ENCODE results near the gene NMUR2. TPM values are rescaled to one million over a fixed set of nuclear protein-coding genes. Genes with fewer than 3 reads are reported as not detected.
A peak's percentile ranks its signal among the peaks of the same experiment; 100 is the strongest.

NMUR2 gene
- total RNA-seq, 1 donor, result not detected

DNA sequence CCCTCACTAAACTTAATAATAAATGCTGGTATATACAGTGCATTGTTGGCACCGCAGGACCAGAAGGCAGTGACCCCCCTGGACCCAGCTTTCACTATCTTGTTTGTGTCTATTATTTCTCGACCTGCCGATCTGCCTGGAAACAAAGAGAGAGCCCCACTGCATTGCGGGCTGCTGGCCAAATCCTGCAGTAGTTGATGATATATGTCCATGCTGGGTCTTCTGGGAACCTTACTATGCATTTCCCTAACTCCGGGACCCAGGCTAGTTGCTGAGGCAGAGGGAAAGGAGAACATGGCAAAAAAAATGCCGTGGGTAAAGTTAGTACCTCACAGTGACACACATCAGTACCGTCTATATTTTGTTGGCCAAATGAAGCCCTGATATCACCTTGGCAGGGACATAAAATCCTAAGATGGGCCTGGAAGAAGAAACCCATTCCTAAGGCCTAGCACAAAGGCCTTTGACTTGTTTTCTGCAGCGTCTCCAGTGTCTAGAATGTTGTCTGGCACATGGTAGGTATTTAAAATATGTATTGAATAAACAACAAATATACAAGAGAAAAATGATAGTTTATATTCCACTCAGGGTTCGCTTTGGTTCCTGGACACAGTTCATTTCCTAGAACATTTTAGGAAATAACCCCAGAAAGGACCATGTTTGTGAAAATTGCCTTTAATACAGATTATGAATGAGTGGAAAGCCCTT, 46.1 kb downstream of the NMUR2 start:
- Histone ChIP-seq H3K27me3 (ENCODE audit: insufficient read depth, low read length) (no peaks in the 10 kb centered on the region), H3K79me2 (ENCODE audit: insufficient read depth, low read length) (no peaks in the 10 kb centered on the region), H3K4me2 (ENCODE audit: insufficient read depth, low read length) (no peak overlapping the region), H3K4me1 (ENCODE audit: insufficient read depth, low read length) (no peaks in the 10 kb centered on the region), H4K20me1 (ENCODE audit: insufficient read depth, low read length) (no peaks in the 10 kb centered on the region), H3K9me3 (ENCODE audit: low read depth, low read length) (no peaks in the 10 kb centered on the region), H2AFZ (ENCODE audit: low read length) (no peak overlapping the region), H3K27ac (ENCODE audit: low read depth, low read length) (no peak overlapping the region), H3K4me3 (ENCODE audit: insufficient read depth, low read length) (no peak overlapping the region), H3K36me3 (ENCODE audit: insufficient read depth, low read length) (no peaks in the 10 kb centered on the region)
- TF ChIP-seq, protein P1, sequence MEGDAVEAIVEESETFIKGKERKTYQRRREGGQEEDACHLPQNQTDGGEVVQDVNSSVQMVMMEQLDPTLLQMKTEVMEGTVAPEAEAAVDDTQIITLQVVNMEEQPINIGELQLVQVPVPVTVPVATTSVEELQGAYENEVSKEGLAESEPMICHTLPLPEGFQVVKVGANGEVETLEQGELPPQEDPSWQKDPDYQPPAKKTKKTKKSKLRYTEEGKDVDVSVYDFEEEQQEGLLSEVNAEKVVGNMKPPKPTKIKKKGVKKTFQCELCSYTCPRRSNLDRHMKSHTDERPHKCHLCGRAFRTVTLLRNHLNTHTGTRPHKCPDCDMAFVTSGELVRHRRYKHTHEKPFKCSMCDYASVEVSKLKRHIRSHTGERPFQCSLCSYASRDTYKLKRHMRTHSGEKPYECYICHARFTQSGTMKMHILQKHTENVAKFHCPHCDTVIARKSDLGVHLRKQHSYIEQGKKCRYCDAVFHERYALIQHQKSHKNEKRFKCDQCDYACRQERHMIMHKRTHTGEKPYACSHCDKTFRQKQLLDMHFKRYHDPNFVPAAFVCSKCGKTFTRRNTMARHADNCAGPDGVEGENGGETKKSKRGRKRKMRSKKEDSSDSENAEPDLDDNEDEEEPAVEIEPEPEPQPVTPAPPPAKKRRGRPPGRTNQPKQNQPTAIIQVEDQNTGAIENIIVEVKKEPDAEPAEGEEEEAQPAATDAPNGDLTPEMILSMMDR (IDR thresholded peaks at IDR 0.05; ENCODE audit: extremely low read depth, low read depth, low read length), result no peak
- DNase-seq (ENCODE audit: insufficient read length, low spot score, missing footprints), result no peak

DNA sequence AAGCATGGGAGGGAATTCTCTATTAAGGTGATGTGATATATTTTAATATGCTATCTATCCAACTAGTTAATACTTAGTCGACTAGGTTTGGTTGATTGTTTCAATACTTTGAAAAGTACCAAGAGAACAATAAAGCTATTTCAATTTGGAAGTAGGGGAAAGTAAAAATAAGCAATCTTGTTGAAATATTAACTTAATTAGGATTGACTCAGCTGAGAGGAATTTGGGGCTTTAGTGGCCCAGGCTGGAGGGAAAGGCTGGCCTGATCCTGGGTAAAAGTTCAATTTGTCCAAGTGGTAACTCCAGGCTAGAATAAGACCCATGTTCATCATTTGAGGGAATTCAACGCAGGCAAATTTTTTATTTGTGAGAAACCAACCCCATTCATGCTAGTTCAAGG, 48.6 kb downstream of the NMUR2 start:
- no peak overlapping the region for H3K4me2 ChIP-seq (ENCODE audit: insufficient read depth, low read length)
- no peaks in the 10 kb centered on the region for H4K20me1 ChIP-seq (ENCODE audit: insufficient read depth, low read length)
- H3K36me3 ChIP-seq (ENCODE audit: insufficient read depth, low read length), result no peaks in the 10 kb centered on the region
- H3K27ac ChIP-seq (ENCODE audit: low read depth, low read length), result no peak overlapping the region
- no peaks in the 10 kb centered on the region for H3K9me3 ChIP-seq (ENCODE audit: low read depth, low read length)
- TF ChIP-seq, protein P1 (IDR thresholded peaks at IDR 0.05; ENCODE audit: extremely low read depth, low read depth, low read length), result no peak
- no peak overlapping the region for H3K4me3 ChIP-seq (ENCODE audit: insufficient read depth, low read length)
- H3K4me1 ChIP-seq (ENCODE audit: insufficient read depth, low read length), result no peaks in the 10 kb centered on the region
- no peaks in the 10 kb centered on the region for H3K79me2 ChIP-seq (ENCODE audit: insufficient read depth, low read length)
- no peak overlapping the region for H2AFZ ChIP-seq (ENCODE audit: low read length)
- H3K27me3 ChIP-seq (ENCODE audit: insufficient read depth, low read length), result no peaks in the 10 kb centered on the region
- DNase-seq (ENCODE audit: insufficient read length, low spot score, missing footprints), result no peak

DNA sequence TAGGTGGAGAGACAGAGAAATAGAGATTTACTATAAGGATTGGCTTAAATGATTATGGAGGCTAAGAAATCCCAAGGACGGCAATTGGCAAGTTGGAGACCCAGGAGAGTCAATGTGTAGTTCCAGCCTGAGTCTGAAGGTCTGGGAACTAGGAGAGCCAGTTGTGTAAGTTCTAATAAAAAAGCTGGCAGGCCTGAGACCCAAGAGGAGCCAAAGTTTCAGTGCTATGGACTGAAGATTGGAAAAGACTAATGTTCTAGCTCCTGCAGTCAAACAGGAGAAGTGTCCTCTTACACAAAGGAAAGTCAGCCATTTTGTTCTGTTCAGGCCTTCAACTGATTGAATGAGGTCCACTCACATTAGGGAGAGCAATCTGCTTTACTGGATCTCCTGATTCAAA, 50.0 kb downstream of the NMUR2 start:
- H3K27ac ChIP-seq (ENCODE audit: low read depth, low read length), result no peak overlapping the region
- H3K27me3 ChIP-seq (ENCODE audit: insufficient read depth, low read length), result no peaks in the 10 kb centered on the region
- no peak overlapping the region for H2AFZ ChIP-seq (ENCODE audit: low read length)
- H3K9me3 ChIP-seq (ENCODE audit: low read depth, low read length), result no peaks in the 10 kb centered on the region
- TF ChIP-seq, protein P1 (IDR thresholded peaks at IDR 0.05; ENCODE audit: extremely low read depth, low read depth, low read length), result no peak
- H3K36me3 ChIP-seq (ENCODE audit: insufficient read depth, low read length), result no peaks in the 10 kb centered on the region
- no peak overlapping the region for H3K4me2 ChIP-seq (ENCODE audit: insufficient read depth, low read length)
- DNase-seq (ENCODE audit: insufficient read length, low spot score, missing footprints), result no peak
- no peaks in the 10 kb centered on the region for H4K20me1 ChIP-seq (ENCODE audit: insufficient read depth, low read length)
- H3K79me2 ChIP-seq (ENCODE audit: insufficient read depth, low read length), result no peaks in the 10 kb centered on the region
- H3K4me1 ChIP-seq (ENCODE audit: insufficient read depth, low read length), result no peaks in the 10 kb centered on the region
- no peak overlapping the region for H3K4me3 ChIP-seq (ENCODE audit: insufficient read depth, low read length)

GRCh38 chr5:152353001-152353400, 52.1 kb downstream of the NMUR2 start:
- H3K27me3 ChIP-seq (ENCODE audit: insufficient read depth, low read length), result no peaks in the 10 kb centered on the region
- H4K20me1 ChIP-seq (ENCODE audit: insufficient read depth, low read length), result no peaks in the 10 kb centered on the region
- no peaks in the 10 kb centered on the region for H3K4me1 ChIP-seq (ENCODE audit: insufficient read depth, low read length)
- H2AFZ ChIP-seq (ENCODE audit: low read length), result no peak overlapping the region
- H3K4me3 ChIP-seq (ENCODE audit: insufficient read depth, low read length), result no peak overlapping the region
- no peaks in the 10 kb centered on the region for H3K79me2 ChIP-seq (ENCODE audit: insufficient read depth, low read length)
- no peak overlapping the region for H3K4me2 ChIP-seq (ENCODE audit: insufficient read depth, low read length)
- H3K27ac ChIP-seq (ENCODE audit: low read depth, low read length), result no peak overlapping the region
- peak; percentile 41 for DNase-seq (ENCODE audit: insufficient read length, low spot score, missing footprints)
- no peaks in the 10 kb centered on the region for H3K9me3 ChIP-seq (ENCODE audit: low read depth, low read length)
- TF ChIP-seq, protein P1 (IDR thresholded peaks at IDR 0.05; ENCODE audit: extremely low read depth, low read depth, low read length), result no peak
- H3K36me3 ChIP-seq (ENCODE audit: insufficient read depth, low read length), result no peaks in the 10 kb centered on the region

Data from osteoblast (primary cell).